Pancreas (tissue), 10 donors: Measurements from ENCODE around the gene KCNQ4. TPM values are rescaled to one million over a fixed set of nuclear protein-coding genes. Genes with fewer than 3 reads are reported as not detected.
A peak's percentile ranks its signal among the peaks of the same experiment; 100 is the strongest.

Experiments
- ATAC-seq, 4 donors: fragments of 200-7000 bp; cut with Tn5 transposase; one replicate each; pipeline versions ENCODE4 v1.8.0 to v1.9.1; 2020; ENCODE audit warnings: mild to moderate bottlenecking in 4 of 4, moderate library complexity in 4 of 4
- DNase-seq, 6 donors: peaks; one replicate each; pipeline ENCODE4 v3.0.0-alpha.2; 2020
- FAIRE-seq: peaks from 2 replicates; lab custom pipeline; 2012; peaks lifted over from hg19 to GRCh38; lab: Jason Lieb, UNC
- H3K27ac ChIP-seq, 4 donors: fragments of 200-600 bp; sonication (generic); 1 replicate in 3 of 4; 2 replicates in 1 of 4; pipeline versions ENCODE4 v1.5.0 to v1.8.0; 2020
- H3K27me3 ChIP-seq, 4 donors: fragments of 200-600 bp; one replicate each; pipeline ENCODE4 v1.8.0; 2021
- H3K36me3 ChIP-seq, 3 donors: fragments of 200-600 bp; sonication (generic) in 1 of 3; one replicate each; pipeline versions ENCODE4 v1.5.0 to v1.8.0; 2020 to 2021
- H3K4me1 ChIP-seq, 3 donors: fragments of 200-600 bp; one replicate each; pipeline ENCODE4 v1.8.0; 2021
- H3K4me3 ChIP-seq, 4 donors: fragments of 200-600 bp; sonication (generic) in 2 of 4; one replicate each; pipeline versions ENCODE4 v1.5.0 to v1.8.0; 2020 to 2021
- H3K9me3 ChIP-seq, 4 donors: fragments of 200-600 bp; one replicate each; pipeline ENCODE4 v1.8.0; 2021
- WGBS, 2 donors: extraction: QIAGEN DNeasy Blood & Tissue Kit; methylation state at CpG; one replicate each; pipeline ENCODE4 v1.1.7; 2013; 5-methylcytosine and 5-hydroxymethylcytosine counted together
- intact Hi-C, 3 donors: fragments of 100-400 bp; cut with DNase I; formaldehyde crosslinking; loops; one replicate each; pipeline versions ENCODE4 v1.11.1 to v1.14.2; 2022
- polyA plus RNA-seq, 2 donors: library from polyadenylated mRNA; stranded (reverse); fragments of 200-250 nt; gene quantifications; one replicate each; pipeline ENCODE4 v1.2.3, GENCODE V29; 2013
- total RNA-seq, 6 donors: library from RNA; stranded (reverse); fragmentation: NEBNext Ultra II Directional in 4 of 6; extraction: Animal tissue kit (Norgen Biotek cat#: 25700) in 4 of 6; gene quantifications; one replicate each; pipeline versions ENCODE4 v1.2.1 to v1.2.4, GENCODE V29; 2021 to 2023
- TF ChIP-seq, protein P1 (sequence below), 4 donors: fragments of 200-600 bp; sonication (generic) in 3 of 4; IDR thresholded peaks; one replicate each; pipeline versions ENCODE4 v1.5.0 to v1.8.0; 2021; ENCODE audit warnings: antibody characterized with exemption in 4 of 4
- donor health status: healthy with polysubstance abuse.
- donor health status: DM: no; HTN: no; CAD: no; lungs with moderate emphysema.
- donor health status: DM: no; HTN: no; CAD: no.
- donor health status: control.
- donor health status: control.
- donor health status: Bipolar disorder and iron deficiency.
- donor health status: DM: yes; HTN: yes; CAD: no.
- donor health status: DM: no; HTN: no; CAD: no.
- donor health status: DM: no; HTN: no; CAD: no.
- donor health status: DM: yes; HTN: yes; CAD: no.

Gene KCNQ4
- total and polyA plus RNA-seq, 8 donors, result 0.35 to 6.5 (median 1.3) TPM

GRCh38 chr1:40798366-40799281 lies 15.0 kb downstream of the KCNQ4 start:
- DNase-seq, result peak in 3 of 6 donors; percentile 45 to 67 (median 49)
- no peak for FAIRE-seq
- peak overlapping the region; percentile 38 to 59 (median 54) for H3K27ac ChIP-seq
- H3K27me3 ChIP-seq, result no peaks in the 10 kb centered on the region
- no peaks in the 10 kb centered on the region for H3K9me3 ChIP-seq
- peak; percentile 17 to 39 (median 27) for ATAC-seq
- 68 to 69% methylated on average over 8 of the region's 8 CpGs for WGBS, 2 donors
- no peaks in the 10 kb centered on the region for H3K36me3 ChIP-seq
- H3K4me1 ChIP-seq, result peaks cover 9 to 15% (median 9%) of the 10 kb centered on the region in 3 donors
- intact Hi-C loops, result no loop called here
- TF ChIP-seq, protein P1, sequence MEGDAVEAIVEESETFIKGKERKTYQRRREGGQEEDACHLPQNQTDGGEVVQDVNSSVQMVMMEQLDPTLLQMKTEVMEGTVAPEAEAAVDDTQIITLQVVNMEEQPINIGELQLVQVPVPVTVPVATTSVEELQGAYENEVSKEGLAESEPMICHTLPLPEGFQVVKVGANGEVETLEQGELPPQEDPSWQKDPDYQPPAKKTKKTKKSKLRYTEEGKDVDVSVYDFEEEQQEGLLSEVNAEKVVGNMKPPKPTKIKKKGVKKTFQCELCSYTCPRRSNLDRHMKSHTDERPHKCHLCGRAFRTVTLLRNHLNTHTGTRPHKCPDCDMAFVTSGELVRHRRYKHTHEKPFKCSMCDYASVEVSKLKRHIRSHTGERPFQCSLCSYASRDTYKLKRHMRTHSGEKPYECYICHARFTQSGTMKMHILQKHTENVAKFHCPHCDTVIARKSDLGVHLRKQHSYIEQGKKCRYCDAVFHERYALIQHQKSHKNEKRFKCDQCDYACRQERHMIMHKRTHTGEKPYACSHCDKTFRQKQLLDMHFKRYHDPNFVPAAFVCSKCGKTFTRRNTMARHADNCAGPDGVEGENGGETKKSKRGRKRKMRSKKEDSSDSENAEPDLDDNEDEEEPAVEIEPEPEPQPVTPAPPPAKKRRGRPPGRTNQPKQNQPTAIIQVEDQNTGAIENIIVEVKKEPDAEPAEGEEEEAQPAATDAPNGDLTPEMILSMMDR (IDR thresholded peaks at IDR 0.05), result no peak
- no peak overlapping the region for H3K4me3 ChIP-seq

GRCh38 chr1:40799351-40799867 lies 15.8 kb downstream of the KCNQ4 start:
- peaks cover 9 to 15% (median 9%) of the 10 kb centered on the region in 3 donors for H3K4me1 ChIP-seq
- H3K27ac ChIP-seq, result peak overlapping the region; percentile 50 to 59 (median 54)

DNA sequence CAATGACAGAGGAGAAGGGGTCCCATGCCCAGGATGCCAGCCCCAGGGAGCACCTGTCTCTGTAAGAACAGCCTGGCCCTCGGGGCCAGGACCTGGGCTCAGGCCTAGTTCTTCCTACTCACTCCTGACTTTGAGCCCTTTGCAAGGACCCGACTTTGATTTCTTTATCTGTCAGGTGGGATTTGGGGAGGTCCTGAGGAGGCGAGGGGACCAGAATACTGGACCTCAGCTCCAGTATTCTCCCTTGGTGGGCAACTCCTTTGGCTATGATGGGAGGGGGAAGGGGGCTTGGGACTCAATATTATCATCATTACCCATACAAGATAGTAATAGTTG lies 18.1 kb downstream of the KCNQ4 start:
- intact Hi-C loops, result no loop called here
- TF ChIP-seq, protein P1 (IDR thresholded peaks at IDR 0.05), result no peak
- peak overlapping the region in 2 of 4 donors; percentile 34 to 43 for H3K4me3 ChIP-seq
- whole genome bisulfite sequencing, 2 donors, result 64 to 69% methylated on average over 3 of the region's 3 CpGs
- no peaks in the 10 kb centered on the region for H3K27me3 ChIP-seq
- ATAC-seq (no peak), DNase-seq (no peak), FAIRE-seq (no peak)
- H3K4me1 ChIP-seq, result peaks cover 9 to 15% (median 9%) of the 10 kb centered on the region in 3 donors
- H3K36me3 ChIP-seq, result no peaks in the 10 kb centered on the region
- peak overlapping the region; percentile 11 to 70 (median 44) for H3K27ac ChIP-seq
- no peaks in the 10 kb centered on the region for H3K9me3 ChIP-seq

More at GRCh38 chr1:40799351-40799867, 15.8 kb downstream of the KCNQ4 start:
- ATAC-seq (peak; percentile 22 to 39 (median 34)), FAIRE-seq (no peak), DNase-seq (peak in 5 of 6 donors; percentile 48 to 81 (median 69))
- TF ChIP-seq, protein P1 (IDR thresholded peaks at IDR 0.05), result no peak
- Histone ChIP-seq H3K36me3 (no peaks in the 10 kb centered on the region), H3K4me3 (no peak overlapping the region), H3K27me3 (no peaks in the 10 kb centered on the region), H3K9me3 (no peaks in the 10 kb centered on the region)
- intact Hi-C loops, result no loop called here
- WGBS, 2 donors, result 38 to 55% methylated on average over 8 to 9 of the region's 9 CpGs

- no peaks in the 10 kb centered on the region for H3K27me3 ChIP-seq
- peak; percentile 86 to 95 (median 94) for ATAC-seq
- intact Hi-C loops, result no loop called here
- TF ChIP-seq, protein P1 (IDR thresholded peaks at IDR 0.05), result no peak
- H3K36me3 ChIP-seq, result no peaks in the 10 kb centered on the region
- H3K27ac ChIP-seq, result peak overlapping the region; percentile 11 to 70 (median 44)
- peak; percentile 83 to 92 (median 88) for DNase-seq
- H3K9me3 ChIP-seq, result no peaks in the 10 kb centered on the region
- peaks cover 9 to 15% (median 9%) of the 10 kb centered on the region in 3 donors for H3K4me1 ChIP-seq
- FAIRE-seq, result no peak
- WGBS, 2 donors, result 5 to 7% methylated on average over 54 to 56 of the region's 56 CpGs
- peak overlapping the region in 3 of 4 donors; percentile 7 to 43 (median 34) for H3K4me3 ChIP-seq
Observed at GRCh38 chr1:40802078-40802741, 18.6 kb downstream of the KCNQ4 start.
